Cardiac fibroblast (primary cell): ENCODE measurements around the gene TMED9.

Experiments
- DNase-seq, 2 donors: peaks; one replicate each; pipeline versions ENCODE4 v3.0.0 to v3.0.0-alpha.2; 2010; ENCODE audit warnings: low read depth in 2 of 2
- H3K4me3 ChIP-seq, 2 donors: replicated peaks in 1 of 2; 1 replicate in 1 of 2; 2 replicates in 1 of 2; pipeline ENCODE4 v1.5.1; 2011; ENCODE audit warnings: low read depth in 2 of 2, low read length in 2 of 2, mild to moderate bottlenecking in 2 of 2, moderate library complexity in 1 of 2
- TF ChIP-seq, protein P1 (sequence below): IDR thresholded peaks from one replicate; pipeline ENCODE4 v1.5.1; 2011; ENCODE audit warnings: low read depth, mild to moderate bottlenecking, low read length, inconsistent platforms

Gene TMED9

DNA sequence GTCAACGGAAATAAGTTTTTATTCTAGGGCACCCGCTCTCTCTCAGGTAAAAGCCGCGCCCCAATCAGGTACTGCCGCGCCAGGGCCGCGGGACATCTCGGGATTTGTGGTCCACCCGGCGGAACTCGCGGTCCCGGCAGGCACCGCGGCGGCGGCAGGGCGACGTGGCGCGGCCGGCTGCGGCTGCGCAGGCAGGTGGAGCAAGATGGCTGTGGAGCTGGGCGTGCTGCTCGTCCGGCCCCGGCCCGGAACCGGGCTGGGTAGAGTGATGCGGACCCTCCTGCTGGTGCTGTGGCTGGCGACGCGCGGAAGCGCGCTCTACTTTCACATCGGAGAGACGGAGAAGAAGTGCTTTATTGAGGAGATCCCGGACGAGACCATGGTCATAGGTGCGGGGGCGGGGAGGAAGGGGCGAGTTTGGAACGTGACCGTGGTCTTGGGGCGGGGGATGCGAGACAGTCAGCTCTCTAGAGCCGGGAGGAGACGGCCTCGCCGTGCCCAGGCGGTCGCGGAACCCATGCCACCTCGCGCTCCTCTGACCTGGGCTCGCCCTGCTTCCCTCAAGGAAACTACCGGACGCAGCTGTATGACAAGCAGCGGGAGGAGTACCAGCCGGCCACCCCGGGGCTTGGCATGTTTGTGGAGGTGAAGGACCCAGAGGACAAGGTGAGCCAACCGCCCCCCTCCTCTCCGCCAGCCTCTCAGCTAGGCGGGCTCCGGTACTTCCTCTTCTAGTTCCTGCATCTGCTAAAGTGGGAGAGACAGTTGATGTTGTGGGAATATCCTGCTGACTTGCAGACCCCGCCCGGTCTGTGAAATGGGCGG is at the start of gene TMED9:
TMED9 (plus strand) TSS at position 194 of the 825 bp plus-strand sequence; CDS start at position 206, 12 bp downstream.
- DNase-seq = peak; percentile 77 to 80
- TF ChIP-seq, protein P1, sequence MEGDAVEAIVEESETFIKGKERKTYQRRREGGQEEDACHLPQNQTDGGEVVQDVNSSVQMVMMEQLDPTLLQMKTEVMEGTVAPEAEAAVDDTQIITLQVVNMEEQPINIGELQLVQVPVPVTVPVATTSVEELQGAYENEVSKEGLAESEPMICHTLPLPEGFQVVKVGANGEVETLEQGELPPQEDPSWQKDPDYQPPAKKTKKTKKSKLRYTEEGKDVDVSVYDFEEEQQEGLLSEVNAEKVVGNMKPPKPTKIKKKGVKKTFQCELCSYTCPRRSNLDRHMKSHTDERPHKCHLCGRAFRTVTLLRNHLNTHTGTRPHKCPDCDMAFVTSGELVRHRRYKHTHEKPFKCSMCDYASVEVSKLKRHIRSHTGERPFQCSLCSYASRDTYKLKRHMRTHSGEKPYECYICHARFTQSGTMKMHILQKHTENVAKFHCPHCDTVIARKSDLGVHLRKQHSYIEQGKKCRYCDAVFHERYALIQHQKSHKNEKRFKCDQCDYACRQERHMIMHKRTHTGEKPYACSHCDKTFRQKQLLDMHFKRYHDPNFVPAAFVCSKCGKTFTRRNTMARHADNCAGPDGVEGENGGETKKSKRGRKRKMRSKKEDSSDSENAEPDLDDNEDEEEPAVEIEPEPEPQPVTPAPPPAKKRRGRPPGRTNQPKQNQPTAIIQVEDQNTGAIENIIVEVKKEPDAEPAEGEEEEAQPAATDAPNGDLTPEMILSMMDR = no peak
- peak within 1 kb of the TSS; percentile 97 to 99 for H3K4me3 ChIP-seq

DNA sequence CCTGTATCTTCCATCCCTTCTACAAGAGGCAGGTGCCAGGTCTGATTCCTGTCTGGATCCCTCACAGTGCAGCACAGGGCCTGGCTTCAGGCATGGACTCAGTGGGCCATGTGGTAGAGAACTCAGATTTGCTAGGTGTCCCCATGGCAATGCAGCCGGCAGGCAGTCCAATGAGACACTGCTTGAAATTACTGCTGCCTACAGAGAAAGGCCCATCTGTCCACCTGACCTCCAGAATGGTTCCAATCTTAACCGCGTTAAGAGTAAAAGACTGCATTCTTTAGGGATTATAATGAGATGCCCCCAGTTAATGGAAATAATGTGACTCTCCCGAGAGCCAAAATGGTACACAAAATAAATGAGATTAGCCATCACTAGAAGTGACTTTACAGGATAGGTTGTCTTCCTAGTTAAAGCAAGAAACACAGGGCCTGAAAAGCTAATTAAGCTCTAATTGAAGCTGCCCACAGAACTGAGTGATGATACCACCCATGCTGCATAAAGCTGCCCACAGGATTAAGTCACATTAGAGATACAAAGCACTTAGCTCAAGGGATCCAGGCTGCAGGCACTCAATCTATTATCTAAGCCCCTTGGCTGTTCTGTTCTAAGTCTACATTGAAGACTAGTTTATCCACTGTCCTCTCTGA is 49.1 kb upstream of the TMED9 start:
- TF ChIP-seq, protein P1 = no peak
- H3K4me3 ChIP-seq = no peak overlapping the region
- DNase-seq = no peak

DNA sequence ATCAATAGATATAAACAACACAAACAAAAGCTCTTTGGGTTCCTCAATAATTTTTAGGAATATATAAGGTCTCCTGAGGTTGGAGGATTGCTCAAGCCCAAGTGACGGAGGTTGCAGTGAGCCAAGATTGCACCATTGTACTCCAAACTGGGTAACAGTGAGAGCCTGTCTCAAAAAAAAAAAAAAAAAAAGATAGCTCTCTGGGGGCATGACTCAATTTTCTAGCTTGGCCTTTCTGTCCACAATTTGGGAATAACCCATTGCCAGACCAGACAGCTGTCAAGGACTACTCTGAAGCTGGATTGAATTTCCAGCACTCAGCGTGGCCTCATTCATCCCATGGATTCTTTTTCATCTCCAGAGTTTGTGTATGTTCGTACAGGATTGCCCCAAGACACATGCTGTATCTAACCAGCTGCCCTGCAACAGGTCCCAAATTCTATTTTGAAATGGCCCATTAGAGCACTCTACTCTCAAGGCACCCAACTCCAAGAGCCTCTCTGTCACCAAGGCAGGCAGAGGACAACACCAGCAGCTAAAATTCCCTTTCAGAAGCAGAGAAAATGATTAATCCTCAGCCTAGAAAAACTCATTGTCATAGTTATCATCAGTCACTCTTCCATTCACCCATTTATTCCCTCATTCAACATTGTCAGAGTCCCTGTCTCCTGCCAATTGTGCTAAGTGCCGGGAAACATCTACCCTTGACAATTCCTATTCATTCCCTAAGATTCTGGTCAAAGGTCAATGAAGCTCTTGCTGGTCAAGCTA is 46.3 kb upstream of the TMED9 start:
- DNase-seq = peak; percentile 95 to 98
- TF ChIP-seq, protein P1 = no peak
- no peak overlapping the region for H3K4me3 ChIP-seq

DNA sequence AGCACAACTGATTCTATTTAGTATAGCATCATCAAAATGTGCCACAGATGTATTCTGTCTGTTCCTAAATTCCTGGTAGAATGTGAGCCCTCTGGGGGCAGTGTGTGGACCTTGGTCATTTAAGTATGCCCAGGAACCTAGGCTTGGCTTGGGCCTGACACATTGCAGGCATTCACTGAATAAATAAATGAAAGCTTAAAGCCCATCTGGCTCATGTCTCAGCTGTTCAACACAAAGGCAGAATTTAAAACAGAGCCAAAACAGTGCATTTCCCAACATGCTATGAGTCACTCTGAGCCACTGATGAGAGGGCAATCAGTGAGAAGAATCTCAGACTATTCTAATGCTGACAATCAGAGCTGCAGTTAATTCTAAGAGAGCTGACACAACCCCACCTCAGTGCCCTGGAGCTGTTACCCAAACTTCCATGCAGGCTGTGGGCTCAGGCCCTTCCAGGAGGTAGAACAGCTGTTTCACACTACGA is 45.7 kb upstream of the TMED9 start:
- DNase-seq = peak; percentile 97 to 99
- TF ChIP-seq, protein P1 = no peak
- H3K4me3 ChIP-seq = no peak overlapping the region

DNA sequence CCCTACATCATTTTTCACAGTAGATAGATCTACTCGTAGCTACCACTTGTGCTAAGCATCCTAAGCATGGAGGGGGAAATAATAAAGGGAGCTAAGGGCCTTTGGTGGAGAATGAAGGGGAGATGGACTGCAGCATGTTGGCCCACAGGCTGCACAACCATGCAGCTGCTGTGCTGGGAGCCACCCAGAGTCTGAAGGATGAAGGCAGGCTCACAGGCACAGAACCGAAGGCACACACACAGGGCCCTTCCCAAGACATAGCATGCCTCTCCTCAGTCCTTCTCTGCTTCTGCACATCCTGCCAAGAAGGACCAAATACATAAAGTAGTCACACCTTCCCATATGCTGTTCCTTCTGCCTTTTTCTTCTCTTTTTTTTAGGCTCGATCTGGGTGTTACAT is 44.3 kb upstream of the TMED9 start:
- H3K4me3 ChIP-seq = no peak overlapping the region
- TF ChIP-seq, protein P1 = no peak

DNA sequence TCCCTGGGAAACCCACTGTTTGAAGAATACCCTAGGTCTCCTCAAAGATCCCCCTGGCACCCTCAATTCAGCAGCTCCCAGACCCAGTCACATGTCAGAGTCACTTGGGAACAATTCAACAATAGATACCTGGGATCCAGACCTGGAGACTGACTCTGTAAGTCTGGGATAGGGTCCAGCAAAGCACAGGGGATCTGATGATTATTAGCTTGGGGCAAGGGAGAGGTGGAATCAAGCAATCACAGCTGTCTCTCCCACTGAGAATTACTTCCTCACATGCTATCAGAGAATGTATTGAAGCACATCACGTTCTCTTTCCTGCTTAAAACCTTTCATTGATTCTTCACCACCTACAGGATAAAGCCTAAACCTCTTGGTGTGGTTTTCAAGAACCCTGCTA is 43.5 kb upstream of the TMED9 start:
- no peak for DNase-seq
- TF ChIP-seq, protein P1 = no peak
- H3K4me3 ChIP-seq = no peak overlapping the region

More for the DNA sequence above, 44.3 kb upstream of the TMED9 start:
- no peak for DNase-seq
